ENCODE measurements around the gene CACNA1B. TPM values are rescaled to one million over a fixed set of nuclear protein-coding genes. Genes with fewer than 3 reads are reported as not detected.

Gene CACNA1B
- total and polyA plus RNA-seq, 9 of the 15 experiments (the other 6 are each of a cell fraction or from before 2014, with no cell fraction given), result 0.01 to 0.04 TPM; not detected in 7

- TF ChIP-seq MITF (IDR thresholded peaks at IDR 0.05) (no peak), AFF4 (CRISPR knock-in tag; IDR thresholded peaks at IDR 0.05) (no peak), TCF15 (CRISPR knock-in tag; IDR thresholded peaks at IDR 0.05) (no peak), MBD1 (CRISPR knock-in tag; IDR thresholded peaks at IDR 0.05) (no peak), ETV1 (tag; conservative IDR thresholded peaks at IDR 0.05; ENCODE audit: low read depth) (no peak), ZNF277 (CRISPR knock-in tag; IDR thresholded peaks at IDR 0.05; ENCODE audit: borderline replicate concordance) (no peak)
These were observed 187.0 kb downstream of the CACNA1B start (continued) for GRCh38 chr9:138064547-138064946.
